ENCODE results near the gene LMNTD2.

LMNTD2 gene

DNA sequence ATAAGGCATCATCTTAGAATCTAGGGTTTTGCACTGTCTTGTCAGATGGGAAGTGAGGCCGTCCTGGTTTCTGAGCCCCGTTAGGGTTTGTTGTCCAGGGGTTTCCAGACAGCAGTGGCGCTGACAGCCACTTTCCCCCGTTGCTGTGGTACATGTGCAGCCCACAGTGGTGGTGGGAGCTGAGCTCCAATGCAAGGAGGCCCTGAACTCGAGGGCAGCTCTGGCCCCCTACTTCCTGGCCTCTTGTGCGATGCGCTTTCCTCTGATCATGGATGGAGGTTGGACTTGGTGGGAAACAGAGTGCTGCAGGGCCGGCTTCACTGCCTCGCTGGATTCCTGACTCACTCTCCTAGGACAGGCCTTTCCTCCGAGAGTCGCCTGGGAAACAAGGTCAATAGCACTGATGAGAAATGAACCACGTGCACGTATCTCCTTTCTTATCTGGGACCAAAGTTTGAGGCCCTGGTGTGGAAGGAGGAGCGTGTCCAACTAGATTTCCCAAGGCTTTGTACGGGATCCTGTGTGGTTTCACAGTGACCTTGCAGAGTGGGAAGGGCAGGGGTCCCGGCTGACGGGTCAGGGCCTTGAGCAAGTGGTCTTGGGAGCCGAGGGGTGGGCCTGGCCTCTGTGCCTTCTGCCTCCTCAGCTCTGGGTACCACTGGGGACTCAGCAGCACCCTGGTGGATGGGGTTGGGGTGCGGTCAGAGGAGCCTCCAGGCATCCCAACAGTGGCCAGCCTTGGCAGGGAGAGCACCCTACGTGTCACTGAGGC lies 19.5 kb upstream of the LMNTD2 start:
- Histone ChIP-seq H3K4me1 (ENCODE audit: control insufficient read depth in 1 of 2, insufficient read depth in 2 of 2, low read length in 2 of 2) (peaks cover 14 to 16% of the 10 kb centered on the region in 2 experiments), H3K27me3 (ENCODE audit: insufficient read depth, low read length) (no peaks in the 10 kb centered on the region), H3K18ac (ENCODE audit: low read length) (no peak overlapping the region), H3K14ac (ENCODE audit: low read length) (no peak overlapping the region), H2BK120ac (ENCODE audit: insufficient read depth, low read length, poor library complexity) (no peak overlapping the region), H3K4me3 (ENCODE audit: low read depth, low read length) (no peak overlapping the region), H3K4ac (ENCODE audit: low read depth, low read length) (peak overlapping the region; percentile 91), H2BK12ac (ENCODE audit: low read length) (no peak overlapping the region), H2BK5ac (ENCODE audit: low read depth, low read length, poor library complexity) (no peak overlapping the region), H4K91ac (ENCODE audit: low read depth, low read length) (no peak overlapping the region), H3K9me3 (ENCODE audit: insufficient read depth, low read depth, low read length) (no peaks in the 10 kb centered on the region), H4K8ac (ENCODE audit: low read depth, low read length) (no peak overlapping the region), H3K36me3 (ENCODE audit: control insufficient read depth in 1 of 2, insufficient read depth in 2 of 2, low read length in 2 of 2) (peaks cover 36 to 44% of the 10 kb centered on the region in 2 experiments), H3K9ac (ENCODE audit: low read length) (no peak overlapping the region), H3K27ac (ENCODE audit: low read depth, low read length) (no peak overlapping the region), H4K12ac (ENCODE audit: low read depth, low read length) (no peak overlapping the region), H3K23ac (ENCODE audit: low read length) (no peak overlapping the region), H2AK5ac (ENCODE audit: low read length) (no peak overlapping the region), H3K79me2 (ENCODE audit: control insufficient read depth, insufficient read depth, low read length, poor library complexity) (peaks cover 50% of the 10 kb centered on the region), H2AFZ (ENCODE audit: insufficient read depth, low read length, poor library complexity) (no peak overlapping the region), H3K4me2 (ENCODE audit: low read length) (no peak overlapping the region), H3K79me1 (ENCODE audit: low read length) (peaks cover 8% of the 10 kb centered on the region)
- no peak for DNase-seq
- WGBS (ENCODE audit: extremely low coverage, insufficient coverage, insufficient read length) = no CpG with 5 or more reads among the region's 20 CpGs

- H3K79me1 ChIP-seq (ENCODE audit: low read length) = peaks cover 8% of the 10 kb centered on the region
- WGBS (ENCODE audit: extremely low coverage, insufficient coverage, insufficient read length) = no CpG with 5 or more reads among the region's 21 CpGs
- no peak overlapping the region for H2BK5ac ChIP-seq (ENCODE audit: low read depth, low read length, poor library complexity)
- H3K36me3 ChIP-seq (ENCODE audit: control insufficient read depth in 1 of 2, insufficient read depth in 2 of 2, low read length in 2 of 2) = peaks cover 24 to 30% of the 10 kb centered on the region in 2 experiments
- no peak overlapping the region for H3K27ac ChIP-seq (ENCODE audit: low read depth, low read length)
- no peak overlapping the region for H2AK5ac ChIP-seq (ENCODE audit: low read length)
- no peak overlapping the region for H3K4me3 ChIP-seq (ENCODE audit: low read depth, low read length)
- H4K12ac ChIP-seq (ENCODE audit: low read depth, low read length) = no peak overlapping the region
- H3K23ac ChIP-seq (ENCODE audit: low read length) = no peak overlapping the region
- H2BK120ac ChIP-seq (ENCODE audit: insufficient read depth, low read length, poor library complexity) = no peak overlapping the region
- H4K8ac ChIP-seq (ENCODE audit: low read depth, low read length) = no peak overlapping the region
- no peaks in the 10 kb centered on the region for H3K27me3 ChIP-seq (ENCODE audit: insufficient read depth, low read length)
- no peaks in the 10 kb centered on the region for H3K9me3 ChIP-seq (ENCODE audit: insufficient read depth, low read depth, low read length)
- H3K18ac ChIP-seq (ENCODE audit: low read length) = no peak overlapping the region
- peak overlapping the region; percentile 91 for H3K4ac ChIP-seq (ENCODE audit: low read depth, low read length)
- H3K9ac ChIP-seq (ENCODE audit: low read length) = no peak overlapping the region
- H3K4me2 ChIP-seq (ENCODE audit: low read length) = peak overlapping the region; percentile 83
- no peak overlapping the region for H2AFZ ChIP-seq (ENCODE audit: insufficient read depth, low read length, poor library complexity)
- H2BK12ac ChIP-seq (ENCODE audit: low read length) = no peak overlapping the region
- peaks cover 53% of the 10 kb centered on the region for H3K79me2 ChIP-seq (ENCODE audit: control insufficient read depth, insufficient read depth, low read length, poor library complexity)
- no peak overlapping the region for H3K14ac ChIP-seq (ENCODE audit: low read length)
- no peak overlapping the region for H4K91ac ChIP-seq (ENCODE audit: low read depth, low read length)
- peaks cover 22 to 23% of the 10 kb centered on the region in 2 experiments for H3K4me1 ChIP-seq (ENCODE audit: control insufficient read depth in 1 of 2, insufficient read depth in 2 of 2, low read length in 2 of 2)
- DNase-seq = no peak
Observed at GRCh38 chr11:578276-579035, 17.9 kb upstream of the LMNTD2 start.

GRCh38 chr11:577611-577894 lies 17.0 kb upstream of the LMNTD2 start:
- peak overlapping the region; percentile 80 for H3K9ac ChIP-seq (ENCODE audit: low read length)
- peaks cover 53% of the 10 kb centered on the region for H3K79me2 ChIP-seq (ENCODE audit: control insufficient read depth, insufficient read depth, low read length, poor library complexity)
- H3K79me1 ChIP-seq (ENCODE audit: low read length) = peaks cover 8% of the 10 kb centered on the region
- H3K4ac ChIP-seq (ENCODE audit: low read depth, low read length) = peak overlapping the region; percentile 91
- peaks cover 4% of the 10 kb centered on the region for H3K9me3 ChIP-seq (ENCODE audit: insufficient read depth, low read depth, low read length)
- H3K27ac ChIP-seq (ENCODE audit: low read depth, low read length) = no peak overlapping the region
- H3K23ac ChIP-seq (ENCODE audit: low read length) = no peak overlapping the region
- no peak overlapping the region for H2BK120ac ChIP-seq (ENCODE audit: insufficient read depth, low read length, poor library complexity)
- peak overlapping the region; percentile 95 for H3K4me3 ChIP-seq (ENCODE audit: low read depth, low read length)
- H2BK12ac ChIP-seq (ENCODE audit: low read length) = no peak overlapping the region
- no peaks in the 10 kb centered on the region for H3K27me3 ChIP-seq (ENCODE audit: insufficient read depth, low read length)
- no peak overlapping the region for H4K12ac ChIP-seq (ENCODE audit: low read depth, low read length)
- H3K14ac ChIP-seq (ENCODE audit: low read length) = no peak overlapping the region
- no peak overlapping the region for H4K8ac ChIP-seq (ENCODE audit: low read depth, low read length)
- no peak overlapping the region for H4K91ac ChIP-seq (ENCODE audit: low read depth, low read length)
- no CpG with 5 or more reads among the region's 6 CpGs for WGBS (ENCODE audit: extremely low coverage, insufficient coverage, insufficient read length)
- peak overlapping the region; percentile 83 for H3K4me2 ChIP-seq (ENCODE audit: low read length)
- no peak overlapping the region for H2AFZ ChIP-seq (ENCODE audit: insufficient read depth, low read length, poor library complexity)
- H3K18ac ChIP-seq (ENCODE audit: low read length) = no peak overlapping the region
- H3K36me3 ChIP-seq (ENCODE audit: control insufficient read depth in 1 of 2, insufficient read depth in 2 of 2, low read length in 2 of 2) = peaks cover 19 to 23% of the 10 kb centered on the region in 2 experiments
- no peak for DNase-seq
- peaks cover 22 to 23% of the 10 kb centered on the region in 2 experiments for H3K4me1 ChIP-seq (ENCODE audit: control insufficient read depth in 1 of 2, insufficient read depth in 2 of 2, low read length in 2 of 2)
- H2BK5ac ChIP-seq (ENCODE audit: low read depth, low read length, poor library complexity) = no peak overlapping the region
- no peak overlapping the region for H2AK5ac ChIP-seq (ENCODE audit: low read length)

GRCh38 chr11:576811-577610 lies 16.5 kb upstream of the LMNTD2 start:
- peak overlapping the region; percentile 83 for H3K4me2 ChIP-seq (ENCODE audit: low read length)
- H3K79me1 ChIP-seq (ENCODE audit: low read length) = peaks cover 8% of the 10 kb centered on the region
- no peak overlapping the region for H3K23ac ChIP-seq (ENCODE audit: low read length)
- H3K79me2 ChIP-seq (ENCODE audit: control insufficient read depth, insufficient read depth, low read length, poor library complexity) = peaks cover 53% of the 10 kb centered on the region
- H3K4me1 ChIP-seq (ENCODE audit: control insufficient read depth in 1 of 2, insufficient read depth in 2 of 2, low read length in 2 of 2) = peaks cover 22 to 23% of the 10 kb centered on the region in 2 experiments
- peak overlapping the region; percentile 80 for H3K9ac ChIP-seq (ENCODE audit: low read length)
- H3K9me3 ChIP-seq (ENCODE audit: insufficient read depth, low read depth, low read length) = peaks cover 4% of the 10 kb centered on the region
- no peak overlapping the region for H2BK5ac ChIP-seq (ENCODE audit: low read depth, low read length, poor library complexity)
- H2BK120ac ChIP-seq (ENCODE audit: insufficient read depth, low read length, poor library complexity) = peak overlapping the region; percentile 29
- H3K27me3 ChIP-seq (ENCODE audit: insufficient read depth, low read length) = no peaks in the 10 kb centered on the region
- no CpG with 5 or more reads among the region's 48 CpGs for WGBS (ENCODE audit: extremely low coverage, insufficient coverage, insufficient read length)
- no peak for DNase-seq
- H2AFZ ChIP-seq (ENCODE audit: insufficient read depth, low read length, poor library complexity) = no peak overlapping the region
- H3K14ac ChIP-seq (ENCODE audit: low read length) = peak overlapping the region; percentile 82
- peaks cover 15 to 20% of the 10 kb centered on the region in 2 experiments for H3K36me3 ChIP-seq (ENCODE audit: control insufficient read depth in 1 of 2, insufficient read depth in 2 of 2, low read length in 2 of 2)
- peak overlapping the region; percentile 91 for H3K4ac ChIP-seq (ENCODE audit: low read depth, low read length)
- no peak overlapping the region for H2BK12ac ChIP-seq (ENCODE audit: low read length)
- H3K18ac ChIP-seq (ENCODE audit: low read length) = peak overlapping the region; percentile 28
- peak overlapping the region; percentile 78 for H4K91ac ChIP-seq (ENCODE audit: low read depth, low read length)
- H3K27ac ChIP-seq (ENCODE audit: low read depth, low read length) = no peak overlapping the region
- peak overlapping the region; percentile 44 for H4K8ac ChIP-seq (ENCODE audit: low read depth, low read length)
- H2AK5ac ChIP-seq (ENCODE audit: low read length) = peak overlapping the region; percentile 87
- H4K12ac ChIP-seq (ENCODE audit: low read depth, low read length) = peak overlapping the region; percentile 13
- peak overlapping the region; percentile 95 for H3K4me3 ChIP-seq (ENCODE audit: low read depth, low read length)
